DMS53 treated with DMSO at 0.1 percent for 48 hours (cell line): ENCODE results near the gene JPH3.
"Not testable (repeated sequence)": the region's sequence is repeated elsewhere in the genome, so short reads cannot be mapped to it uniquely, and the experiment has no call there.

ENCODE experiments used
- DNase-seq: peaks from one replicate; lab custom pipeline; 2025; ENCODE audit not compliant: unreplicated experiment; lab: John Stamatoyannopoulos, UW

The JPH3 gene

DNA sequence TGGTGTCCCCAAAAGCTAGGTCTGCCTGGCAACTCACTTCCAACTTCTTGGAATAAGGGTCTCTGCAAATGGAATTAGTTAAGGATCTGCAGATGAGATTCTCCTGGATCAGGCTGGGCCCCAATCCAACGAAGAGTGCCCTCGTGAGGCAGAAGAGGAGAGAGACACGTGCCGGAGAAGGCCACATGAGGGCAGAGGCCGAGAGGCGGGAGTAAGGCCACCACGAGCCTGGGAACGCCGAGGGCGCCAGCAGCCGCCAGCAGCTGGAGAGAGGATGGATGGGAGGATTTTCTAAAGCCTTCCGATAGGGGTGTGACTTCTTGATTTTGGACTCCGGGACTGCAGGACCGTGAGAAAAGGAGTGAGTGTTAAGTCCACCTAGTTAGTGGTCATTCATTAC lies 76.3 kb downstream of the JPH3 start:
- no peak for DNase-seq

DNA sequence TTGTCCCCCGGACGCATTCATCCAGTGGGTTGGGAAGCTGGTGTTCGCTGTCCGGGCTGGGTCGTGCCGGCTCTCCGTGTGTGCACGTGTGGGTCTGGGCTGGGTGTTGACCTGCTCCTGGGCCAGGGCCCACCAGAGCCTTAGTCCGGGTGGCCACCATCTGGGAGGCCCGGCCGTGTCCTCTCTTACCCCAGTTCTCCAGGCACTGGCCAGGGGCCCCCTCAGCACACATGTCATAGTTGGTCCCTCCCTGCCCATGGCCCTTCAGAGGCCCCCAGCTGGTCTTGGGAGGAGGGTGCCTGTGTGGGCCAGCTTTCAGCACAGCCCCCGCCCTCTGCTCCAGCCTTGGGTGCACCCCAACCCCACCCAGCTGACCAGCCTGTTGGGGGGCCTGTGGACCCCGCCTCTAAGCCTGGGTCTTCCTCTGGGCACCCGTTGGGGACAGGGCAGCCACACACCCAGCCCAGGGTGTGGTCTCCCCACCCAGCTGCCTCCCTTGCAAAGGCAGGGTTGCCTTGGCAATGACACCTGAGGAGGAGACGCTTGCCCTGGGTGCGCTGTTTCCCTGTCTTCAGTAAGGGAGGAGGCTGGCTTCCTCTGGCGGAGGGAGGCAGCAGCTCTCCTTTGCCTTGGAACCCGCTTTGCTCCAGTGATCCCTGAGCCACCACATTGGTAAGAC lies 77.4 kb downstream of the JPH3 start:
- no peak for DNase-seq

- no peak for DNase-seq
Observed at GRCh38 chr16:87680272-87680644, 78.0 kb downstream of the JPH3 start.

- DNase-seq, result not testable (repeated sequence)
Observed at GRCh38 chr16:87681051-87681602, 78.8 kb downstream of the JPH3 start.

DNA sequence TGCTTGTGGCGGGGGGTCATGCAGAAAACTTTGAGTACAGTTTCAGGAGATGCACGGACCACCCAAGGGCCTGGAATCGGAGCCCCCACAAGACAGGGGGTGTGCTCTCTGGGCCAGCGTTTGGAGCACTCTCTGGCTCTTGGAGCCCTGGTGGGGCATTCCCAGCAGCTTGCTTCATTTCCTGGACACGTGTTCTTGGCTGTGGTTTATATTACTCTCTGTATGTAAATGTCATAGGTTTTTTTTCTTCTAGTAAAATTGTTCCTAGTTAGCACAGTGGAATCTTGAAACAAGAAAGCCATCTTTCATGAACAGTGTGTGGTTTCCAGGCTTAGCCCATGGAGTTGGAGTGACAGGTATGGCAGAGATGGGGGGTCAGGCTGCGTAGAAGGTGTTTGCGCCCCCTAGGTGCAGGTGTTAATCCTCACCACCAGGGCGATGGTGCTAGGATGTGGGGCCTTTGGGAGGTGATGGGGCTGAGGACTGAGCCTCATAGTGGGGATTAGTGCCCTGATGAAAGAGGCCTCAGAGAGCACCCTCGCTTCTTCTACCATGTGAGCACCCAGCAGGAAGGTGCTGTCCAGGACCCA lies 79.8 kb downstream of the JPH3 start:
- no peak for DNase-seq

GRCh38 chr16:87682852-87683399 lies 80.6 kb downstream of the JPH3 start:
- DNase-seq, result no peak

DNA sequence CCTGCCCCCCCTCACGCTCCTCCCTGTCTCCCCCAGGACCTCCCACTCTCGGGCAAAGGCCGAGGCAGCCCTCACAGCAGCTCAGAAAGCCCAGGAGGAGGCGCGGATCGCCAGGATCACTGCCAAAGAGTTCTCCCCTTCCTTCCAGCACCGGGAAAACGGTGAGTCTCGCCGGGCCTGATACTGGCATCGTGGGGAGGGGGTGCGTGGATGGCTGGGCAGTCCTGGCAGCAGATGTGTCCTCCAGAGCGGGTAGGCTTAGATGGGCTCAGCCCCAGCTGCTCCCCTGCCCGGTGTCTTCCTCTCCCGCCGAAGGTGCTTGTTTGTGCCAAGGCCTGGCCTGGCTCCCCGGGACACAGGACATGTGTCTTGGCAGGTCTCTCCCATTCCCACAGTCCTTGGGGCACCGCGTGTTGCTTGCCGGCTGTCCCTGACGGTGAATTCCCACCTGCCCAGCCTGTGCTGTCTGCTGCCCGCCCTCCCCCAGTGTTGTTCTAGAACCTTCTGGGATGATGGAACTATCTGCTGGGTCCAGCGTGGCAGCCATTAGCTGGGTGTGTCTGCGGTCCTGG lies 81.9 kb downstream of the JPH3 start:
- no peak for DNase-seq

DNA sequence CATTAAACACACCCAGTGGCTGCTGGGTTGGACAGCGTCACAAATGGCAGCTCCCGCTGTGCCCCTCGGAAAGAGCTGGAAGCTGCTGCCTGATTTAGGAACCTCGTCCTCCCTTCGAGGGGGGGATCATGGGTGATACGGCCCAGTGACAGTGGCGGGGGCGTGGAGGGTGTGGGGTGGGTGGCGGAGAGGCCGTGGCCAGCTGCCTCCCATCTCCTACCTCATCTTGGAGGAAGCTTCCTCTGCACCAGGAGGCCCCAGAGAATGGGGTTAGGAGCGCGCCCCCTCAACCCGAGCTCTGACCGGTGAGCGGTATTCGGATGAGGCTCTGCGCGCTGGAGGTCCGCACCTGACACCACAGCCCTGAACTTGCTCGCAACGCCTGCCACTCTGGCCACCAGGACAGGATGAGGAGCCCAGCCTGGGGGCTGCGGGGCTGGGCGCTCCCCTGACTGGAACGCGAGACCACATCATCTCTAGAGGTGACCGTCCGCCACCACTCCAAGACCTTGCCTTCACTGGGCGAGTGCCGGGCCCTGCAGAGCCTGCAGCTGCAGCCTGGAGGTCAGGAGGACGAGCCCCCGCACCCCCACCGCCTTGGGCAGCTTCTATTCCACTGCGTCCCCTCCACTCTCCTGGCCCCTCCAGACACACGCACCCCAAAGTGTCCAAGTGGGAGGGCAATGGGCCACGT lies 82.5 kb downstream of the JPH3 start:
- no peak for DNase-seq

DNA sequence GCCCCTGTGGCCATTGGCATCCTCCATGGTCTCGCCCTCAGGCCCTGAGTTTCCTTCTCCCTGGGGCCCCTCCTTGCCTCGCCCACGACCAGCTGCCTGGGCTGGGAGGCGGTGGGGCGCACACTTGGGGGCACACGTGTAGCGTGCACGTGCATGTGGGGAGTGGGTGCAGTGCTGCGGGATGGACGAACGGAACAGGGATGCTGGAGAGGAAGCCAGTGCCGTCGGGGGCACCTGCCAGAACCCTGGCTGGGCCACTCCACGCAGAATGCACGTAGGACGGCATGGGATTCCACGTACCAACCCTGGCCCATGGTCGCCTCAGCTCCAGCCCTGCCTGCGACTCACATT lies 83.1 kb downstream of the JPH3 start:
- DNase-seq, result no peak

DNA sequence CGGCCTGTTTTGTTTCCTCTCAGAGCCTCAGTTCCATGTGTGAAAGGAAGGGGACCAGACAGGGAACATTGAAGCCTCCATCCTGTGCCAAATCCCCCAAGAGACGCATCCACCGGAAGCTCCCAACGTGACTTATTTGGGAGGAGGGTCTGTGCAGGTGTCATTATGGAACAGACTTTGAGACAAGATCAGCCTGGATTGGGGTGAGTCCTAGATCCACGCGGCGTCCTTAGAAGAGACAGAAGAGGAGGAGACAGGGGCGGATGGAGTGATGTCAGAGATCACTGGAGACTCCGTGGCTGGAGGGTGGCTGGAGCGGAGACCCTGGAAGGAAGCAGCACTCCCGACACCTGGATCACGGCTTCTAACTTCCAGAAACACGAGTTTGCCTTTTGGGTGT lies 83.5 kb downstream of the JPH3 start:
- no peak for DNase-seq

DNA sequence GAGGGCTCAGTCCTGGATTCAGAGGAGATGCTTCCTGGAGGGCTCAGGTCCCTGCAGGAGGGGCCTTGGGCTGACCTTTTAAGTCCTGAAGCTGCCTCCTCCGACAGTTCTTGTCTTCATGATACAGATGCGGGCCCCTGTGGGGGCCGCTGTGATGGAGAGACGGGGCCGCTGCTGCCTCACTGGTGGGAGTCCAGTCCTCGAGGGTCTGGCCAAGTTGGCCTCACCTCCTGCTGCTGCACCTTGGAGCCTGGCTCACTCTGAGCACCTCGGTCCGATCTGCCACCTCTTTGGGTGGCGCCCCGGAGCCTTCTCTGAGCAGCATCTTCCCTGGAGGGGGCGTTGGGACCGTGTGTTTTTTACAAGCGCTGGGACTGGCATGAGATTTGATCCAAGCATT lies 84.4 kb downstream of the JPH3 start:
- DNase-seq, result no peak

- DNase-seq, result no peak
Observed at GRCh38 chr16:87687126-87687910, 85.0 kb downstream of the JPH3 start.

GRCh38 chr16:87687998-87688529 lies 85.8 kb downstream of the JPH3 start:
- DNase-seq, result no peak

- DNase-seq, result no peak
Observed at GRCh38 chr16:87688876-87689815, 86.8 kb downstream of the JPH3 start.

- no peak for DNase-seq
Observed at GRCh38 chr16:87689956-87690465, 87.7 kb downstream of the JPH3 start.

- no peak for DNase-seq
Observed at GRCh38 chr16:87690911-87691685, 88.8 kb downstream of the JPH3 start.

- DNase-seq, result no peak
Observed at GRCh38 chr16:87691686-87692079, 89.4 kb downstream of the JPH3 start.

DNA sequence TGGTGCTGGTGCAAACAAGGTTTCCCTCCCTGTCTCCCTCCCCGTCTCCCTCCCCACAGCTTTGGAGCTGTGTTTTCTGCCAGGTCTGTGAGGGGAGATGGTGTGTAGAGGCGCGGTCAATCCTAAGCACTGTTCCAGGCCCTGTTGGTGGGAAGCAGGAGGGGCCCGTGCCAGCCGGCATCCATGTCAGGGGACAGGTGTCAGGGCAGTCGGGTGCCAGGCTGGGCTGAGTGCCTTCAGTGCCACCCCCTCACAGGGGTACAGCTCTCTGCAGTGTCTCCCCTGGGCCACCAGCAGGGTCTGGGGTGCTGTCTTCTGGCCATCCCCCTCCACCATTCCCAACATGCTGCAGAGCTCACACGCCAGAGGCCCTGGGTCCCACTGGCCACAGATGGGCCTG lies 89.9 kb downstream of the JPH3 start:
- no peak for DNase-seq

- no peak for DNase-seq
Observed at GRCh38 chr16:87692756-87693155, 90.4 kb downstream of the JPH3 start.
